GM10248 (cell line): ENCODE data around the gene INPP5D.

Experiments used
- CTCF ChIA-PET: fragments of 300-600 bp; sonication (Branson Sonifier 250); formaldehyde crosslinking; extraction: SDS; loops from one replicate; lab custom pipeline; 2021; ENCODE audit warnings: antibody characterized with exemption; lab: Yijun Ruan, JAX
- POLR2A ChIA-PET: fragments of 350-650 bp; sonication (Branson Sonifier 250); formaldehyde crosslinking; extraction: SDS; loops from one replicate; lab custom pipeline; 2020; ENCODE audit warnings: antibody characterized with exemption; lab: Yijun Ruan, JAX
- DNase-seq: peaks from one replicate; pipeline ENCODE4 v3.0.0; 2012; ENCODE audit errors: extremely low spot score
- CTCF ChIP-seq: IDR thresholded peaks from 2 replicates; pipeline ENCODE4 v1.5.1; 2012; ENCODE audit warnings: mild to moderate bottlenecking, low read depth; ENCODE audit errors: extremely low read depth, missing control alignments, control extremely low read depth

The INPP5D gene

GRCh38 chr2:233042549-233042948 is 17.6 kb upstream of the INPP5D start:
- ChIA-PET CTCF (interaction anchor here (0.9 to 4.4 kb wide), 3 partner anchors 11 to 13 kb away, joined by 5 to 20 read pairs (median 9); no protein-coding TSS in a partner anchor), POLR2A (no interaction called here)
- TF ChIP-seq CTCF, result no peak
- DNase-seq, result no peak

- CTCF ChIA-PET, result interaction anchor here (1.4 to 4.4 kb wide), 4 partner anchors 9 to 16 kb away, joined by 5 to 32 read pairs (median 15); partner anchors contain the start of gene INPP5D
- TF ChIP-seq CTCF, result no peak
Measured at GRCh38 chr2:233044974-233045605, 15.1 kb upstream of the INPP5D start.

GRCh38 chr2:233047206-233047605 is 12.9 kb upstream of the INPP5D start:
- CTCF ChIA-PET, result interaction anchor here (0.9 to 4.1 kb wide), 8 partner anchors 10 to 194 kb away, joined by 3 to 20 read pairs (median 4); partner anchors contain the start of gene INPP5D
- TF ChIP-seq CTCF, result no peak
- POLR2A ChIA-PET, result interaction anchor here (0.6 kb wide), 1 partner anchor 14 kb away, joined by 4 read pairs; no protein-coding TSS in a partner anchor
- DNase-seq, result no peak

More at GRCh38 chr2:233044974-233045605, 15.1 kb upstream of the INPP5D start:
- POLR2A ChIA-PET, result no interaction called here
- no peak for DNase-seq

GRCh38 chr2:233047667-233048066 is 12.5 kb upstream of the INPP5D start:
- CTCF ChIA-PET, result interaction anchor here (0.9 to 4.1 kb wide), 12 partner anchors 8 to 206 kb away, joined by 3 to 20 read pairs (median 4); partner anchors contain the start of gene INPP5D
- TF ChIP-seq CTCF, result no peak
- no peak for DNase-seq

GRCh38 chr2:233048569-233049193 is 11.5 kb upstream of the INPP5D start:
- DNase-seq, result no peak
- TF ChIP-seq CTCF, result no peak
- ChIA-PET CTCF (interaction anchor here (1.1 to 4.1 kb wide), 11 partner anchors 8 to 207 kb away, joined by 3 to 20 read pairs (median 5); partner anchors contain the start of gene INPP5D), POLR2A (no interaction called here)

More at GRCh38 chr2:233047667-233048066, 12.5 kb upstream of the INPP5D start:
- POLR2A ChIA-PET, result no interaction called here

GRCh38 chr2:233049194-233049761 is 10.9 kb upstream of the INPP5D start:
- TF ChIP-seq CTCF, result no peak
- DNase-seq, result no peak
- ChIA-PET POLR2A (no interaction called here), CTCF (interaction anchor here (0.8 to 4.1 kb wide), 5 partner anchors 12 to 207 kb away, joined by 3 to 20 read pairs (median 5); partner anchors contain the start of genes ATG16L1 and INPP5D)
